GM12875 (cell line): ENCODE data around the gene FOXP1.

Experiments
- H3K4me3 ChIP-seq: one replicate; pipeline ENCODE4 v1.5.1; 2011; ENCODE audit warnings: low read depth, low read length, control low read depth
- CTCF ChIP-seq: IDR thresholded peaks from 2 replicates; pipeline ENCODE4 v1.5.1; 2011; ENCODE audit warnings: low read depth, mild to moderate bottlenecking, control low read depth, inconsistent platforms, low read length, moderate library complexity, borderline replicate concordance; ENCODE audit not compliant: insufficient read depth

The FOXP1 gene

GRCh38 chr3:71384837-71385716 is 198.5 kb downstream of the FOXP1 start:
- TF ChIP-seq CTCF, result no peak
- no peak overlapping the region for H3K4me3 ChIP-seq

GRCh38 chr3:71384388-71384787 is 199.1 kb downstream of the FOXP1 start:
- no peak overlapping the region for H3K4me3 ChIP-seq
- no peak for TF ChIP-seq CTCF

DNA sequence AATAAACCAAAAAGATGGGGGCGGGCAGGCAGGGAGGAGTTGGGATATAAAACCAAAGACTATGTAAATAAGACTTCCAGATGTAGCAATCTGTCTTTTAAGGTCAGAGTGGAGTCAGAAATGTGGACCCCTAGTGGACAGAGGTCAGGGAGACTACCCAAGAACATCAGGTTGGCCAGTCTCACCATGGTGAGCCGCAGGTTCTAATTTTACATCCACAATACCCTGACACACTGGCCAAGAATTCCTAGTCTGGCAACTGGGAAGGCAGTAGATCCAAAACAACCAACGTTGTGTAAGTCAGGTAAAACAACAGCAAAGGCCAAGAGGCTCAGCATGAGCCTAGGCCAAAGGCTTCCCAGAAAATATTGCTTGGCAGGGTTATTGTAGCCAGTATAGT is 203.4 kb downstream of the FOXP1 start:
- H3K4me3 ChIP-seq, result no peak overlapping the region
- TF ChIP-seq CTCF, result 0 out of 2 replicates have a peak, but pooled peaks have one; percentile 17

DNA sequence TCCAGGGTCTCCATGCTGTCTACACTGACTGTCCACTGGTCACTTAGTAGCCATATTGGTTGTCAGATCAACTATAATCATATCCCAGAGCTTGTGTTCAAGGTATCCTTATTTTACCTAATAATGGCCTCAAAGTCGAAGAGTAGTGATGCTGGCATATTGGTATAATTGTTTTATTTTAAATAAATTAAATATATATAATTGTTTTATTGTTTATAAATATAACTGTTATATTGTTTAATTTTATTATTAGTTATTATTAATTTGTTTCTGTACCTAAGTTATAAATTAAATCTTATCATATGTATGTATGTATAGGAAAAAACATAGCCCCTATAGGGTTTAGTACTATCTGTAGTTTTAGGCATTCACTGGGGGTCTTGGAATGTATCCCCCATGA is 205.0 kb downstream of the FOXP1 start:
- TF ChIP-seq CTCF, result no peak
- no peak overlapping the region for H3K4me3 ChIP-seq

GRCh38 chr3:71376911-71377310 is 206.6 kb downstream of the FOXP1 start:
- H3K4me3 ChIP-seq, result no peak overlapping the region
- no peak for TF ChIP-seq CTCF

GRCh38 chr3:71376503-71376902 is 207.0 kb downstream of the FOXP1 start:
- no peak overlapping the region for H3K4me3 ChIP-seq
- TF ChIP-seq CTCF, result no peak

DNA sequence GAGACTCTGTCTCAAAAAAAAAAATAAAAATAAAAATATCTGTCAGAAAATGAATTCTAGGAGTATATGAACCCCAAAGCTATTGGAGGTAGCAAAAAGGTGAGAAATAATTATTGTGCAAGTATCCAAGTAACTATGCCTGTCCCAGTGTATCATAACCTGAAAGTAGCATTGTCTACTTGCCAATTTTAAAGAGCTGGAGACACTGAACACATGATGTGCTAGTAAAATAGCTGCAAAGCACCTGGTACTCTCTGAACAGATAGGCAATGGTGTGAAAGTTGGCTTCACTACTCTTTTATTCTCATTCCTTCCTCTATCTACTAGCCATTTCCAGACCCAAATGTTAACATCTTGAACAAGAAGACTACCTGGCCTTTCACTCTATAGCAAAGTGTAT is 208.9 kb downstream of the FOXP1 start:
- no peak overlapping the region for H3K4me3 ChIP-seq
- no peak for TF ChIP-seq CTCF
